ENCODE data around the gene SIM1.

Gene SIM1

DNA sequence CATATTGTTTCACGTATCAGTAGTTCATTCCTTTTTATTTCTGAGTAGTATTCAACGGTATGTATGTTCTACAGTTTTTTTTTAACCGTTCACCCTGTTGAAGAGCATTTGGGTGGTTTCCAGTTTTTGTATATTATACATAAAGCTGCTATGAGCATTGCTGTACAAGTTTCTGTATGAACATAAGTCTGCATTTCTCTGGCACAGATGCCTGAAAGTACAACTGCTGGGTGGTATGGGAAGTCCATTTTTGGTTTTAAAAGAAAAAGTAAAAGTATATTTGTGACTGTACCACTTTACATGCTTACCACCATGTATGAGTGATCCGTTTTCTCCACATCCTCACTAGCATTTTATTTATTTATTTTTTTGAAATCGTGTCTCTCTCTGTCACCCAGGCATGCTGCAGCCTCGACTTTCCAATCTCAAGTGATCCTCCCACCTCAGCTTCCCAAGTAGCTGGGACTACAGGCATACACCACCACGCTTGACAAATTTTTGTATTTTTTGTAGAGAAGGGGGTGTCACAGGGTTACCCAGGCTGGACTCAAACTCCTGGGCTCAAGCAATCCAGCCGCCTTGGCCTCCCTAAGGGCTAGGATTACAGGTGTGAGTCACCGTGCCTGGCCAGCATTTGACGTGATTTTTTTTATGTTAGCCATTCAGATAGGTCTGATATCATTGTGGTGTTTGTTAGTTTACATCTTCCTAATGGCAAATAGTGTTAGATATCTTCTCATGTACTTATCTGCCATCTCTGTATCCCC, 11.0 kb upstream of the SIM1 start:
- WGBS: 85% methylated on average over 9 of the region's 10 CpGs

GRCh38 chr6:100473182-100473581, 8.5 kb upstream of the SIM1 start:
- Histone ChIP-seq H3K4me2 (ENCODE audit: low read length, poor library complexity, severe bottlenecking) (no peak overlapping the region), H3K14ac (ENCODE audit: low read length in 2 of 2) (no peak overlapping the region), H2BK5ac (ENCODE audit: low read depth, low read length, poor library complexity, severe bottlenecking) (no peak overlapping the region), H4K91ac (ENCODE audit: low read length) (no peak overlapping the region), H3K9me3 (ENCODE audit: control insufficient read depth, low read length) (no peaks in the 10 kb centered on the region), H4K8ac (ENCODE audit: low read length) (no peak overlapping the region), H3K4me1 (ENCODE audit: control insufficient read depth, insufficient read depth, low read depth, low read length) (peaks cover 2% of the 10 kb centered on the region), H3K27ac (ENCODE audit: low read length, poor library complexity, severe bottlenecking) (no peak overlapping the region), H3K4me3 (ENCODE audit: insufficient read depth in 1 of 2, low read depth in 1 of 2, low read length in 2 of 2) (no peak overlapping the region), H2BK12ac (ENCODE audit: low read length in 2 of 2) (no peak overlapping the region), H2AFZ (ENCODE audit: low read depth, low read length) (no peak overlapping the region), H2AK5ac (ENCODE audit: low read length, severe bottlenecking) (no peak overlapping the region), H2BK120ac (ENCODE audit: low read depth, low read length) (no peak overlapping the region), H3K23ac (ENCODE audit: low read length in 2 of 2) (no peak overlapping the region), H3K79me1 (replicated peaks; ENCODE audit: low read length, poor library complexity, severe bottlenecking) (no peaks in the 10 kb centered on the region), H3K18ac (ENCODE audit: low read depth in 1 of 2, low read length in 2 of 2) (no peak overlapping the region), H3K36me3 (ENCODE audit: control insufficient read depth in 1 of 2, insufficient read depth in 2 of 2, low read depth in 1 of 2, low read length in 2 of 2) (no peaks in the 10 kb centered on the region), H2BK15ac (ENCODE audit: low read depth, poor library complexity, severe bottlenecking) (no peak overlapping the region), H3K4ac (ENCODE audit: low read depth in 1 of 2, low read length in 2 of 2) (no peak overlapping the region), H3K27me3 (ENCODE audit: control insufficient read depth in 1 of 2, insufficient read depth in 1 of 2, low read length in 2 of 2) (peaks cover 9 to 47% of the 10 kb centered on the region in 2 experiments), H3K9ac (ENCODE audit: low read length) (no peak overlapping the region)
- DNase-seq: no peak
- 100% methylated on average over 1 of the region's 1 CpG for WGBS

More for the DNA sequence above, 11.0 kb upstream of the SIM1 start:
- peaks cover 0 to 22% of the 10 kb centered on the region in 2 experiments for H3K27me3 ChIP-seq (ENCODE audit: control insufficient read depth in 1 of 2, insufficient read depth in 1 of 2, low read length in 2 of 2)
- no peak overlapping the region for H2BK5ac ChIP-seq (ENCODE audit: low read depth, low read length, poor library complexity, severe bottlenecking)
- H3K27ac ChIP-seq (ENCODE audit: low read length, poor library complexity, severe bottlenecking): no peak overlapping the region
- no peak overlapping the region for H4K91ac ChIP-seq (ENCODE audit: low read length)
- H3K4me1 ChIP-seq (ENCODE audit: control insufficient read depth, insufficient read depth, low read depth, low read length): no peaks in the 10 kb centered on the region
- H2AFZ ChIP-seq (ENCODE audit: low read depth, low read length): no peak overlapping the region
- no peak for DNase-seq
- H3K18ac ChIP-seq (ENCODE audit: low read depth in 1 of 2, low read length in 2 of 2): no peak overlapping the region
- no peak overlapping the region for H3K4me2 ChIP-seq (ENCODE audit: low read length, poor library complexity, severe bottlenecking)
- no peak overlapping the region for H3K23ac ChIP-seq (ENCODE audit: low read length in 2 of 2)
- H3K9ac ChIP-seq (ENCODE audit: low read length): no peak overlapping the region
- H2BK12ac ChIP-seq (ENCODE audit: low read length in 2 of 2): no peak overlapping the region
- no peaks in the 10 kb centered on the region for H3K79me1 ChIP-seq (replicated peaks; ENCODE audit: low read length, poor library complexity, severe bottlenecking)
- no peaks in the 10 kb centered on the region for H3K36me3 ChIP-seq (ENCODE audit: control insufficient read depth in 1 of 2, insufficient read depth in 2 of 2, low read depth in 1 of 2, low read length in 2 of 2)
- H2BK15ac ChIP-seq (ENCODE audit: low read depth, poor library complexity, severe bottlenecking): no peak overlapping the region
- H2BK120ac ChIP-seq (ENCODE audit: low read depth, low read length): no peak overlapping the region
- no peak overlapping the region for H4K8ac ChIP-seq (ENCODE audit: low read length)
- H2AK5ac ChIP-seq (ENCODE audit: low read length, severe bottlenecking): no peak overlapping the region
- no peak overlapping the region for H3K14ac ChIP-seq (ENCODE audit: low read length in 2 of 2)
- no peaks in the 10 kb centered on the region for H3K9me3 ChIP-seq (ENCODE audit: control insufficient read depth, low read length)
- H3K4ac ChIP-seq (ENCODE audit: low read depth in 1 of 2, low read length in 2 of 2): no peak overlapping the region
- no peak overlapping the region for H3K4me3 ChIP-seq (ENCODE audit: insufficient read depth in 1 of 2, low read depth in 1 of 2, low read length in 2 of 2)

- no peak overlapping the region for H2BK12ac ChIP-seq (ENCODE audit: low read length in 2 of 2)
- peak; percentile 21 for DNase-seq
- WGBS: 21% methylated on average over 3 of the region's 3 CpGs
- no peak overlapping the region for H3K9ac ChIP-seq (ENCODE audit: low read length)
- H2BK120ac ChIP-seq (ENCODE audit: low read depth, low read length): no peak overlapping the region
- no peak overlapping the region for H4K91ac ChIP-seq (ENCODE audit: low read length)
- H3K4me2 ChIP-seq (ENCODE audit: low read length, poor library complexity, severe bottlenecking): no peak overlapping the region
- no peak overlapping the region for H2BK15ac ChIP-seq (ENCODE audit: low read depth, poor library complexity, severe bottlenecking)
- H3K4ac ChIP-seq (ENCODE audit: low read depth in 1 of 2, low read length in 2 of 2): no peak overlapping the region
- no peak overlapping the region for H3K23ac ChIP-seq (ENCODE audit: low read length in 2 of 2)
- peaks cover 13 to 52% of the 10 kb centered on the region in 2 experiments for H3K27me3 ChIP-seq (ENCODE audit: control insufficient read depth in 1 of 2, insufficient read depth in 1 of 2, low read length in 2 of 2)
- peaks cover 2% of the 10 kb centered on the region for H3K4me1 ChIP-seq (ENCODE audit: control insufficient read depth, insufficient read depth, low read depth, low read length)
- H2BK5ac ChIP-seq (ENCODE audit: low read depth, low read length, poor library complexity, severe bottlenecking): no peak overlapping the region
- H3K4me3 ChIP-seq (ENCODE audit: insufficient read depth in 1 of 2, low read depth in 1 of 2, low read length in 2 of 2): no peak overlapping the region
- no peaks in the 10 kb centered on the region for H3K36me3 ChIP-seq (ENCODE audit: control insufficient read depth in 1 of 2, insufficient read depth in 2 of 2, low read depth in 1 of 2, low read length in 2 of 2)
- H4K8ac ChIP-seq (ENCODE audit: low read length): no peak overlapping the region
- H3K79me1 ChIP-seq (replicated peaks; ENCODE audit: low read length, poor library complexity, severe bottlenecking): no peaks in the 10 kb centered on the region
- H3K18ac ChIP-seq (ENCODE audit: low read depth in 1 of 2, low read length in 2 of 2): no peak overlapping the region
- no peak overlapping the region for H2AK5ac ChIP-seq (ENCODE audit: low read length, severe bottlenecking)
- no peak overlapping the region for H3K14ac ChIP-seq (ENCODE audit: low read length in 2 of 2)
- H3K27ac ChIP-seq (ENCODE audit: low read length, poor library complexity, severe bottlenecking): no peak overlapping the region
- H2AFZ ChIP-seq (ENCODE audit: low read depth, low read length): no peak overlapping the region
- H3K9me3 ChIP-seq (ENCODE audit: control insufficient read depth, low read length): no peaks in the 10 kb centered on the region
These were observed 8.0 kb upstream of the SIM1 start for GRCh38 chr6:100472674-100473073.

DNA sequence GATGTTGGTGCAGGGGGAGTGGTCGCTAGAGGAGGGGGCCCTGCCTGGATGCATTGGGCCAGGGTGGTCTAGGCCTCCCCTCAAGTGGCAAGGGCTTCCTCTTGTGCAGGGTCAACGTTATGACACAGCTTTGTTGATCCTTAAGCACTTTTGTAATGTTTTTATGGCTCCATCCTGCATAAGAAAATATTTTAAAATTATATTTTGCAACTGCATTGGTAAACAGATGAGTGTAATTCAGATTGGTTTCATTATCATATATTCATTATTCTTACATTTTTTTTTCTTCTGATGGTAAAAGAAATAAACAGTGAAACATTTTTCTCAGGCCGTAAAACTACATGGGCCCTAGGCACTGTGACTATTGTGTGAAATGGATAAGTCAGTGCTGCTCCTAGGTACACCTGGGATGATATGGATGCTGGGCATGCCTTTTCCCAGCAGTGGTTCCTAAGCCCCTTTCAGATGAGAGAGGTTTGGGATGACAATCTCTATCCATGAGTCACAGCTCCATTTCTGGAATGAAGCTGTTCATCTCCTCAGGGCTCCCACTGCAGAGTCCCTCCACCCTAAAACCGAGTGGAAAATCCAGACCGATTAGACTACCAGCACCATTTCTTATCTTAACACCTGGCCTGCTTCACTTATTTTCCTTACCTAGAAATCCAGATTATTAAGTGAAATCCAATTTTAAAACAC, 5.8 kb upstream of the SIM1 start:
- H2BK120ac ChIP-seq (ENCODE audit: low read depth, low read length): no peak overlapping the region
- no peak overlapping the region for H2BK15ac ChIP-seq (ENCODE audit: low read depth, poor library complexity, severe bottlenecking)
- 51% methylated on average over 4 of the region's 5 CpGs for WGBS
- H2AFZ ChIP-seq (ENCODE audit: low read depth, low read length): no peak overlapping the region
- H2BK5ac ChIP-seq (ENCODE audit: low read depth, low read length, poor library complexity, severe bottlenecking): no peak overlapping the region
- no peak overlapping the region for H4K91ac ChIP-seq (ENCODE audit: low read length)
- H3K4ac ChIP-seq (ENCODE audit: low read depth in 1 of 2, low read length in 2 of 2): no peak overlapping the region
- H3K27me3 ChIP-seq (ENCODE audit: control insufficient read depth in 1 of 2, insufficient read depth in 1 of 2, low read length in 2 of 2): peaks cover 34 to 73% of the 10 kb centered on the region in 2 experiments
- H3K36me3 ChIP-seq (ENCODE audit: control insufficient read depth in 1 of 2, insufficient read depth in 2 of 2, low read depth in 1 of 2, low read length in 2 of 2): no peaks in the 10 kb centered on the region
- H3K23ac ChIP-seq (ENCODE audit: low read length in 2 of 2): no peak overlapping the region
- H3K4me1 ChIP-seq (ENCODE audit: control insufficient read depth, insufficient read depth, low read depth, low read length): peaks cover 9% of the 10 kb centered on the region
- no peak overlapping the region for H4K8ac ChIP-seq (ENCODE audit: low read length)
- no peak overlapping the region for H2BK12ac ChIP-seq (ENCODE audit: low read length in 2 of 2)
- H2AK5ac ChIP-seq (ENCODE audit: low read length, severe bottlenecking): no peak overlapping the region
- H3K18ac ChIP-seq (ENCODE audit: low read depth in 1 of 2, low read length in 2 of 2): no peak overlapping the region
- H3K9me3 ChIP-seq (ENCODE audit: control insufficient read depth, low read length): no peaks in the 10 kb centered on the region
- no peak overlapping the region for H3K4me2 ChIP-seq (ENCODE audit: low read length, poor library complexity, severe bottlenecking)
- no peak overlapping the region for H3K14ac ChIP-seq (ENCODE audit: low read length in 2 of 2)
- no peak overlapping the region for H3K27ac ChIP-seq (ENCODE audit: low read length, poor library complexity, severe bottlenecking)
- DNase-seq: no peak
- no peak overlapping the region for H3K9ac ChIP-seq (ENCODE audit: low read length)
- H3K4me3 ChIP-seq (ENCODE audit: insufficient read depth in 1 of 2, low read depth in 1 of 2, low read length in 2 of 2): no peak overlapping the region
- no peaks in the 10 kb centered on the region for H3K79me1 ChIP-seq (replicated peaks; ENCODE audit: low read length, poor library complexity, severe bottlenecking)
